ENCODE results near the gene YARS1.
"Not testable (repeated sequence)": the region's sequence is repeated elsewhere in the genome, so short reads cannot be mapped to it uniquely, and the experiment has no call there.

Gene YARS1

GRCh38 chr1:32816676-32817158 is 441 bp downstream of the YARS1 start:
- DNase-seq (ENCODE audit: low read depth), result no peak

DNA sequence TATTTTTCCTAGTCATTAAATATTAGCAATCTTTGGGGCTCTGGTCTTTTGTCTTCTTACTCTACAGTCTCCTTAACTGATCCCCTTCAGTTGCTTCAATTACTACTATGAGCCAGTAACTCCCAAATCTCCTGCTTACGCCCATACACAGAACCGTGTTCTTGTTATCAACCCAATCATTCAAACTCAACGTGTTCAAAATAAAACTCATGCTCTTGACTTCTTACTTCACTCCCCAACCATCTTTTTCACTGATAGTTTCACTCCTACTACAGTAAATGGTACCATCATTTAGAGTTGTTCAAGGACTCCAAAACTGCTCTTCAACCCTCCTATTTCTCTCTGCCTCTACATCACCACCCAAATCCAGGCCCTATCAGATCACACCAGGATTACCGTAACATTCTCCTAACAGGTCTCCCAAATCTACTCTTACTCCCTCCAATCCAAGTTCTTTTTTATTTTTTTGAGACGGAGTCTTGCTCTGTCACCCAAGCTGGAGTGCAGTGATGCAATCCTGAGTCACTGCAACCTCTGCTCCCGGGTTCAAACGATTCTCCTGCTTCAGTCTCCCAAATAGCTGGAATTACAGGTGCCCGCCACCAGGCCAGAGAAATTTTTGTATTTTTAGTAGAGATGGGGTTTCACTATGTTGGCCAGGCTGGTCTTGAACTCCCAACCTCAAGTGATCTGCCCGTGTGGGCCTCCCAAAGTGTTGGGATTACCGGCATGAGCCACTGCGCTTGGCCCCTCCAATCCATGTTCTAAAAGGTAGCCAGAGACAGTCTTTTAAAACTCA is 3.0 kb downstream of the YARS1 start:
- DNase-seq (ENCODE audit: low read depth), result no peak

- DNase-seq (ENCODE audit: low read depth), result no peak
Observed at GRCh38 chr1:32811917-32812316, 5.2 kb downstream of the YARS1 start.

DNA sequence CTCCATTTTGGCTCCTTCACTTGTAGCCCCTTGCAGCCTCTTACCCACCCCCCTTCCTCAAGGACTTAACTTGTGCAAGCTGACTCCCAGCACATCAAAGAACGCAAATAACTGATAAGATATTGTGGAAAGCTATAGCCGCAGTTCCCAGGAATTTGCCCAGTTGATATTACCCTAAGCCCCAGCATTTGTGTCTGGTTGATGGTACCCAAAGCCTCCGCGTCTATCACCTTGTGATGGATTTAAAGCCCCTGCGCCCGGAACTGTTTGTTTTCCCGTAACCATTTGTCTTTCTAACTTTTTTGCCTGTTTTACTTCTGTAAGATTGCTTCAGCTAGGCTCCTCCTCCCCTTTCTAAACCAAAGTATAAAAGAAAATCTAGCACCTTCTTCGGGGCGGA is 5.9 kb downstream of the YARS1 start:
- DNase-seq (ENCODE audit: low read depth), result no peak

DNA sequence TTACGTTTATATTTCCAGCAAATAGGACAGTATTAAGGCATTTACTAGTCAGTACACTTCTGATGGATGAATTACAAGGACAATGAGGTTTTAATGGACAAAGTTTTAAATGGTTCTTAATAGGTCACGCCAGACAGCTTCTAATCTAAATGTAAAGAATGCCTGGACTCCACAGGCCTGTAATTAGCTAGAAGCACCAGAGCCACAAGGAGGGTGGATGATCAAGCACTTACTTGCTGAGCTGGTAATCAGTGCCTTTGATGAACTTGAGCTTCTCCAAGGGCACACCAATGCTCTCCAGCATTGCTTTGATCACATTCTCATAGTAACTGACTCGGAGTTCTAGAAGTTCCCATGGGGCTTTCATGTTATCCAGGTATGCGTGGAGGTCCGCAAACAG is 6.8 kb downstream of the YARS1 start:
- DNase-seq (ENCODE audit: low read depth), result no peak

DNA sequence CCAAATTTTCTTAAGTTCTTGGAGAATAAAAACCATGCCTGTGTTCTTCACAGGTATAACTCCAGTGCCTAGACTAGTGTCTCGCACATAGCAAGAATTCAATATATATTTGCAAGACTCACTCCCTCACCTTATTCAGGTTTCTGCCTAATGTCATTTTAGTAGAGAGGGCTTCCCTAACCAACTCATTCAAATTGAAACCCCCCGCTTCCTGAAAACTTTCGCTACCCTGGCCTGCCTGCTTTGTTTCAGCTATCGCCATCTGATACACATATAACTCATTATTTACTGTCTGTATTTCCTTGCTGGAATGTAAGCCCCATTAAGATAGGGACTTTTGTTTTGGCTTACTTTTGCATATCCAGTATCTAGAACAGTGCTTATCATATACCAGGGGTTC is 8.6 kb downstream of the YARS1 start:
- DNase-seq (ENCODE audit: low read depth), result no peak

- DNase-seq (ENCODE audit: low read depth), result no peak
Observed at GRCh38 chr1:32806910-32807523, 10.1 kb downstream of the YARS1 start.

GRCh38 chr1:32806290-32806689 is 10.9 kb downstream of the YARS1 start:
- DNase-seq (ENCODE audit: low read depth), result no peak

DNA sequence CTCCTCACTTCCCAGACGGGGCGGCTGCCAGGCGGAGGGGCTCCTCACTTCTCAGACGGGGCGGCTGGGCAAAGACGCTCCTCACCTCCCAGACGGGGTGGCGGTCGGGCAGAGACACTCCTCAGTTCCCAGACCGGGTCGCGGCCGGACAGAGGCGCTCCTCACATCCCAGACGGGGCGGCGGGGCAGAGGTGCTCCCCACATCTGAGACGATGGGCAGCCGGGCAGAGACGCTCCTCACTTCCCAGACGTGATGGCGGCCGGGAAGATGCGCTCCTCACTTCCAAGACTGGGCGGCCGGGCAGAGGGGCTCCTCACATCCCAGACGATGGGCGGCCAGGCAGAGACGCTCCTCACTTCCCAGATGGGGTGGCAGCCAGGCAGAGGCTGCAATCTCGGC is 12.7 kb downstream of the YARS1 start:
- not testable (repeated sequence) for DNase-seq (ENCODE audit: low read depth)

GRCh38 chr1:32801096-32801715 is 16.0 kb downstream of the YARS1 start:
- peak; percentile 14 for DNase-seq (ENCODE audit: low read depth)

- no peak for DNase-seq (ENCODE audit: low read depth)
Observed at GRCh38 chr1:32798679-32799416, 18.3 kb downstream of the YARS1 start.

GRCh38 chr1:32798191-32798590 is 19.0 kb downstream of the YARS1 start:
- no peak for DNase-seq (ENCODE audit: low read depth)

GRCh38 chr1:32797456-32797855 is 19.7 kb downstream of the YARS1 start:
- DNase-seq (ENCODE audit: low read depth), result no peak

DNA sequence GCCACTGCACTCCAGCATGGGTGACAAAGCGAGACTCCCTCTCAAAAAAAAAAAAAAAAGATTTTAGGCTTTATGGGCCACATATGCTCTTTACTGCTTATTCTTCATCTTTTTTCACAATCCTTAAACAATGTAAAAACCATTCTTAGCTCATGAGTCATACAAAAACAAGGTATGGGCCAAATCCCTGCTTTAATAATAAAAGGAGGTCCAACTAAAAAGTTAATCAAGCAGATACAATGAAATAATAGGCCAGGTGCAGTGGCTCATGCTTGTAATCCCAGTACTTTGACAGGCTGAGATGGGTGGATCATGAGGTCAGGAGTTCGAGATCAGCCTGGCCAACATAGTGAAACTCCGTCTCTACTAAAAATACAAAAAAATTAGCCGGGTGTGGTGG is 21.4 kb downstream of the YARS1 start:
- not testable (repeated sequence) for DNase-seq (ENCODE audit: low read depth)

GRCh38 chr1:32791881-32792280 is 25.3 kb downstream of the YARS1 start:
- DNase-seq (ENCODE audit: low read depth), result no peak

GRCh38 chr1:32789356-32789755 is 27.8 kb downstream of the YARS1 start:
- not testable (repeated sequence) for DNase-seq (ENCODE audit: low read depth)

GRCh38 chr1:32786856-32787255 is 30.3 kb downstream of the YARS1 start:
- DNase-seq (ENCODE audit: low read depth), result no peak

DNA sequence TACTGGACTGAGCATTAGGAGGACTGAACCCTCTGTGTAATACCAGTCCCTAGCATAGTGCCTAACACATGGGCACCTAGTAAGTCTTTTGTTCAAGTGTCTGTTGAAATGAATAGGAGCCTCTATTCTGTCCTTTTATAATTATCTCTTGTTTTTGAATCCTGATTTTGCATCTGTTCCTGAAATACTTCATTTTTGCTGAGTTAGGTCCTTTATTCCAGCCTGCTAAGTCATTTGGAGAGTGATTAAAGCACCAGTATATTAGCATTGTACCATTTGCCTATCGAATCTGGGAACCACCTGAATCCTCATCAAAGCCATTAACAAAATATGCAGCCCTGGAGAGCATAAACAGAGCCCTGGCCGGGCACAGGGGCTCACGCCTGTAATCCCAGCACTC is 32.3 kb downstream of the YARS1 start:
- DNase-seq (ENCODE audit: low read depth), result no peak

GRCh38 chr1:32783851-32784250 is 33.3 kb downstream of the YARS1 start:
- no peak for DNase-seq (ENCODE audit: low read depth)

DNA sequence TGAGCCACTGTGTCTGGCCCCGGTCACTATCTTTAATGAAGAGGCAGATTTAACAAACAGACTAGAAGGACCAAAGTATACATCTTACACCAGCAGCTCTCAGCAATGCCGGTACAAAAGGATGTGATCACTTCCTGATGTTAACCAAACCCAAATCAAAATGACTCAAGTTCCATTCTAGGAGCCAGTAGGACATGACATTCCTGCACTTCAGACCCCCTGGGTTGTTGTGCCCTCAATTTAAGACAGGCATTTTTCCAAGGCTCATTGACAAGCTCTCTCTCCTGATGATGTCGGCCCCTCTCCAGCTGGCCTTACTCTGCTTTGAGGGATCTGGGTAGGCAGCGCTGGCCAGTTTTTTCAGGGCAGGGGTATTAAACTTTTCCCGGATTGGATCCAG is 35.1 kb downstream of the YARS1 start:
- DNase-seq (ENCODE audit: low read depth), result no peak

- DNase-seq (ENCODE audit: low read depth), result no peak
Observed at GRCh38 chr1:32780628-32781234, 36.4 kb downstream of the YARS1 start.

- no peak for DNase-seq (ENCODE audit: low read depth)
Observed at GRCh38 chr1:32780005-32780404, 37.2 kb downstream of the YARS1 start.

Data from T-helper 22 cell (primary cell).